Lung (tissue), 12 donors: Measurements from ENCODE around the gene TRO. TPM values are rescaled to one million over a fixed set of nuclear protein-coding genes. Genes with fewer than 3 reads are reported as not detected.

Source experiments
- ATAC-seq: fragments of 200-7000 bp; cut with Tn5 transposase; one replicate; pipeline ENCODE4 v1.9.1; 2020; ENCODE audit warnings: moderate number of reproducible peaks; ENCODE audit not compliant: insufficient read depth, low FRiP score
- DNase-seq, 3 donors: peaks; one replicate each; pipeline ENCODE4 v3.0.0-alpha.2; 2013 to 2017
- H3K27ac ChIP-seq, 2 donors: one replicate each; pipeline ENCODE4 v1.5.1; 2013; ENCODE audit warnings: mild to moderate bottlenecking in 2 of 2, moderate library complexity in 2 of 2, control low read depth in 1 of 2, inconsistent platforms in 1 of 2, low read depth in 1 of 2, low read length in 1 of 2
- H3K27me3 ChIP-seq, 3 donors: one replicate each; pipeline ENCODE4 v1.5.1; 2013; ENCODE audit warnings: low read length in 2 of 3; ENCODE audit not compliant: control insufficient read depth in 3 of 3, insufficient read depth in 3 of 3
- H3K36me3 ChIP-seq, 4 donors: one replicate each; pipeline ENCODE4 v1.5.1; 2013; ENCODE audit warnings: low read length in 4 of 4, mild to moderate bottlenecking in 1 of 4, moderate library complexity in 1 of 4; ENCODE audit not compliant: control insufficient read depth in 4 of 4, insufficient read depth in 4 of 4
- H3K4me1 ChIP-seq, 5 donors: one replicate each; pipeline ENCODE4 v1.5.1; 2013; ENCODE audit warnings: low read length in 5 of 5, mild to moderate bottlenecking in 2 of 5, moderate library complexity in 1 of 5; ENCODE audit not compliant: control insufficient read depth in 5 of 5, insufficient read depth in 5 of 5
- H3K4me3 ChIP-seq: one replicate; pipeline ENCODE4 v1.5.1; 2013; ENCODE audit warnings: mild to moderate bottlenecking, control low read depth, moderate library complexity
- H3K9ac ChIP-seq, 2 donors: one replicate each; pipeline ENCODE4 v1.5.1; 2013; ENCODE audit warnings: low read length in 2 of 2, control low read depth in 1 of 2; ENCODE audit not compliant: insufficient read depth in 1 of 2
- H3K9me3 ChIP-seq, 4 donors: one replicate each; pipeline ENCODE4 v1.5.1; 2013; ENCODE audit warnings: low read length in 3 of 4, mild to moderate bottlenecking in 1 of 4, moderate library complexity in 1 of 4; ENCODE audit not compliant: control insufficient read depth in 4 of 4, insufficient read depth in 3 of 4
- WGBS, 2 donors: extraction: QIAGEN DNeasy Blood & Tissue Kit; methylation state at CpG; one replicate each; pipeline ENCODE4 v1.1.7; 2013; 5-methylcytosine and 5-hydroxymethylcytosine counted together
- polyA plus RNA-seq, 2 donors: library from polyadenylated mRNA; stranded (reverse); fragments of 200-250 nt; gene quantifications; one replicate each; pipeline ENCODE4 v1.2.1, GENCODE V29; 2013
- total RNA-seq, 2 donors: library from RNA; depleted of rRNA in 1 of 2; stranded (reverse); fragments of >200 nt in 1 of 2; gene quantifications; one replicate each; pipeline ENCODE4 v1.2.1, GENCODE V29; 2014 to 2021
- TF ChIP-seq, protein P1 (sequence below): IDR thresholded peaks from 2 replicates; pipeline ENCODE4 v1.5.1; 2012; ENCODE audit warnings: mild to moderate bottlenecking; ENCODE audit errors: control extremely low read depth, extremely low read depth
- donor health status: control.
- donor health status: control.
- donor health status: Bipolar disorder and iron deficiency.
- donor health status: healthy.
- donor health status: DM: yes; HTN: yes; CAD: no.

TRO gene
- total and polyA plus RNA-seq, 4 donors = 1.9 to 30.9 (median 3.5) TPM

- no peaks in the 10 kb centered on the region for H3K27me3 ChIP-seq
- TF ChIP-seq, protein P1, sequence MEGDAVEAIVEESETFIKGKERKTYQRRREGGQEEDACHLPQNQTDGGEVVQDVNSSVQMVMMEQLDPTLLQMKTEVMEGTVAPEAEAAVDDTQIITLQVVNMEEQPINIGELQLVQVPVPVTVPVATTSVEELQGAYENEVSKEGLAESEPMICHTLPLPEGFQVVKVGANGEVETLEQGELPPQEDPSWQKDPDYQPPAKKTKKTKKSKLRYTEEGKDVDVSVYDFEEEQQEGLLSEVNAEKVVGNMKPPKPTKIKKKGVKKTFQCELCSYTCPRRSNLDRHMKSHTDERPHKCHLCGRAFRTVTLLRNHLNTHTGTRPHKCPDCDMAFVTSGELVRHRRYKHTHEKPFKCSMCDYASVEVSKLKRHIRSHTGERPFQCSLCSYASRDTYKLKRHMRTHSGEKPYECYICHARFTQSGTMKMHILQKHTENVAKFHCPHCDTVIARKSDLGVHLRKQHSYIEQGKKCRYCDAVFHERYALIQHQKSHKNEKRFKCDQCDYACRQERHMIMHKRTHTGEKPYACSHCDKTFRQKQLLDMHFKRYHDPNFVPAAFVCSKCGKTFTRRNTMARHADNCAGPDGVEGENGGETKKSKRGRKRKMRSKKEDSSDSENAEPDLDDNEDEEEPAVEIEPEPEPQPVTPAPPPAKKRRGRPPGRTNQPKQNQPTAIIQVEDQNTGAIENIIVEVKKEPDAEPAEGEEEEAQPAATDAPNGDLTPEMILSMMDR = no peak
- no peak overlapping the region for H3K9ac ChIP-seq
- ATAC-seq (no peak), DNase-seq (no peak)
- H3K36me3 ChIP-seq = peaks cover 0 to 35% (median 15%) of the 10 kb centered on the region in 4 donors
- H3K4me3 ChIP-seq = no peak overlapping the region
- H3K9me3 ChIP-seq = peaks cover 0 to 1% (median 0%) of the 10 kb centered on the region in 4 donors
- H3K27ac ChIP-seq = no peak overlapping the region
- H3K4me1 ChIP-seq = no peaks in the 10 kb centered on the region
- WGBS, 2 donors = 77 to 85% methylated on average over 3 of the region's 3 CpGs
These were observed 1.9 kb downstream of the TRO start for GRCh38 chrX:54922547-54922946.

- Histone ChIP-seq H3K27me3 (no peaks in the 10 kb centered on the region), H3K9me3 (peaks cover 0 to 5% (median under 1%) of the 10 kb centered on the region in 4 donors), H3K4me1 (no peaks in the 10 kb centered on the region), H3K27ac (no peak overlapping the region), H3K4me3 (no peak overlapping the region), H3K9ac (no peak overlapping the region), H3K36me3 (peaks cover 0 to 35% (median 17%) of the 10 kb centered on the region in 4 donors)
- TF ChIP-seq, protein P1 = no peak
- DNase-seq (no peak), ATAC-seq (no peak)
- 80 to 96% methylated on average over 7 of the region's 7 CpGs for WGBS, 2 donors
These were observed 2.8 kb downstream of the TRO start for GRCh38 chrX:54923376-54923775.

DNA sequence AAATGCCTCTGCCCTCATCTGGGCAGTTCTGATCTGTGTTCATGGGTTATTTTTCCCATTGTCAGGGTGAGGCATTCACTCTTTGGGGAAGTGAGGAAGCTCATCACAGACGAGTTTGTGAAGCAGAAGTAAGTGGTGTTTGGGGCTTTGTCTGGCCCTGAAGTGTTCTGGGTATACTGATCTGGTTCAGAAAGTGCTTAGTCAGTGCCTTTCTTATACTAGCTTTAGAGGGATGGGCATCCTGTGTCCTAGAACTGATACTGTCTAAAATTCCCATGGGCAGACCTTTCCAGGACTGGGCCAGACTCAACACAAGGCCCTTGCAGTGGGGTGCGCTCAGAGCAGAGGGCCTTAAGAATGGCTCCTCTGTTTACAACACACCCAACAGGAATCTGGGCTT is 6.4 kb downstream of the TRO start:
- ATAC-seq = no peak
- H3K4me3 ChIP-seq = no peak overlapping the region
- WGBS, 2 donors = 51 to 67% methylated on average over 2 of the region's 2 CpGs

More for the DNA sequence above, 6.4 kb downstream of the TRO start:
- Histone ChIP-seq H3K36me3 (peaks cover 0 to 35% (median 17%) of the 10 kb centered on the region in 4 donors), H3K9me3 (peaks cover 0 to 14% (median under 1%) of the 10 kb centered on the region in 4 donors), H3K27me3 (no peaks in the 10 kb centered on the region), H3K4me1 (no peaks in the 10 kb centered on the region), H3K9ac (no peak overlapping the region), H3K27ac (no peak overlapping the region)
- TF ChIP-seq, protein P1 = no peak
- no peak for DNase-seq
